Stimulated activated CD4-positive, alpha-beta T cell treated with anti-CD3 and anti-CD28 coated beads, TNF-alpha, amount 100 ng/mL, for 48 hours (primary cell): ENCODE measurements around the gene KSR1.
A peak's percentile ranks its signal among the peaks of the same experiment; 100 is the strongest.

Experiments
- DNase-seq, 3 donors: peaks; one replicate each; pipeline ENCODE4 v3.0.0-alpha.2; 2020; ENCODE audit warnings: low read depth in 3 of 3

Gene KSR1

GRCh38 chr17:27569884-27570577 lies 113.8 kb downstream of the KSR1 start:
- no peak for DNase-seq

DNA sequence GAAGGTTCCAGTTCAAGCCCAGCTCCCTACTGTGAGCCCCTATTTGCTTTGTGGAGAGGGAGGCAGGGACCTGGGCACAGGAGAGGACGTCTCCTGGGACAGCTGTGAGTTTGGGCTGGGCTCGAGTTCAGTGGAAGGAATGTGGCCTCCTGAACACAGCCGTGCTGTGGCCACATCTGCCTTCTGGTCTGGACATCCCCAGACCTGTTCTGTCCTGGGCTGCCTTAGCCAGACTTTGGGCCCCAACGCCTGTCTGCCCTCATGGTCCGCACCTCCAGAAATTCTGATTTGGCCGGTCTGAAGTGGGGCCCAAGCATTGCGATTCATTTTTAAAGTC lies 114.3 kb downstream of the KSR1 start:
- DNase-seq: no peak

DNA sequence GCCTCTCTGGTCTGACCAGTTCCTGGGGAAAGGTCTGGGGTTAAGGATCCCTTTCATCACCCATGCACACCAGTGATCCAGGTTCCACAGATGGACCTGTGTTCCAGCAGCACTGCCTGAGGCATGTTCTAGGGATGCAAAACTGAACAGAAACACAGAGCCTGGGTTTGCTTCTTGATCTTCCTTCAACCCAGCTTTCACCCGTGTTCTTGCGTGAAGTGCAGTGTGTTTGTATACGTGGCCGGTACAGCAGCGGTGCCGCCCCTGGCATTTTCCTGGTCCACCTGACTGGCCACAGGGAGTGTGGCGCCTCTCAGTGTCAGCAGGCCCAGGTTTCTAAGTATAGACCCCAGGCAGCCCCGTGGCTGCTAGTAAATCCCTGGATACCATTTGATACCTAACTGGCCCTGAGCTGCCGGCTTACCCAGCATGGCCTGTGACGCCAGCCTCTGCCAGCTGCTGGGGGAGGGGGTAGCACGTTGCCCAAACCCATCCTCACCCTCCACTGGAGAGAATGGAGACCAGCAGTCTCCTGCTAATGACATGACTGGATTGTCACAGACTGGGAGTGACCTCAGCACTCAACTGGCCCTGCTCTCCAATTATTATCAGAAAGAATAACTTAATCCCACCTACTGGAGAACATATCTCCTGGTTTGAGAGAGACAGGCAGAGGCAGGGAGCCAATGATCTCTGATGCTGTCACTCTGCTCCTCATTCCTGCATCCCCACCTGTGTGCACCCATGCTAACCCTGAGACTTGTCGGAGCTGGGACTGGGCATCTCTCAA lies 115.5 kb downstream of the KSR1 start:
- DNase-seq: no peak

- peak; percentile 17 to 66 (median 65) for DNase-seq
Observed at GRCh38 chr17:27572665-27573064, 116.4 kb downstream of the KSR1 start.

GRCh38 chr17:27573548-27573947 lies 117.3 kb downstream of the KSR1 start:
- no peak for DNase-seq

- DNase-seq: no peak
Observed at GRCh38 chr17:27573971-27574525, 117.8 kb downstream of the KSR1 start.

DNA sequence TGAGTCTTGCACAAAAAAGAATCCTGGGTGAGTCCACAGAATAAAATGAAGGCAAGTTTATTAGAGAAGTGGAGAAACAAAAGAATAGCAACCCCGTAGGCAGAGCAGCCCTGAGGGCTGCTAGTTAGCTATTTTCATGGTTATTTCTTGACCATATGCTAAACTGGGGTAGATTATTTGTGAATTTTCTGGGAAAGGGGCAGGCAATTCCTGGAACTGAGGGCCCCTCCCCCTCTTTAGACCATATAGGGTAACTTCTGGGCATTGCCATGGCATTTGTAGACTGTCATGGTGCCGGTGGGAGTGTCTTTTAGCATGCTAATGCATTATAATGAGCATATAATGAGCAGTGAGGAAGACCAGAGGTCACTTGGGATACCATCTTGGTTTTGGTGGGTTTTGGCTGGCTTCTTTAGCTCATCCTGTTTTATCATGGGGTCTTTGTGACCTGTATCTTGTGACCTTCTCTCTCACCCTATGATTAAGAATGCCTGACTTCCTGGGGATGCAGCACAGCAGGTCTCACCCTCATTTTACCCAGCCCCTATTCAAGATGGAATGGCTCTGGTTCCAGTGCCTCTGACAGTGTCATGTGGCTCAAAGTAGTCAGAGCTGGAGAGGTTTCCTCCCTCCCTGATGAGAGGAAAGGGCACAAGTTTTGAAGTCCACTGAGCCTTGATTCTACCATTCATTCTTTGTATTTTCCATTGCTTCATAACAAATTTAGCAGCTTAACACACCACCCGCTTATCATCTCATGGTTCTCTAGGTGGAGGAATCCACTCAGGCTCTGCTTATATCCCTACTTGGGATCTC lies 119.1 kb downstream of the KSR1 start:
- no peak for DNase-seq

GRCh38 chr17:27575912-27576252 lies 119.6 kb downstream of the KSR1 start:
- no peak for DNase-seq

DNA sequence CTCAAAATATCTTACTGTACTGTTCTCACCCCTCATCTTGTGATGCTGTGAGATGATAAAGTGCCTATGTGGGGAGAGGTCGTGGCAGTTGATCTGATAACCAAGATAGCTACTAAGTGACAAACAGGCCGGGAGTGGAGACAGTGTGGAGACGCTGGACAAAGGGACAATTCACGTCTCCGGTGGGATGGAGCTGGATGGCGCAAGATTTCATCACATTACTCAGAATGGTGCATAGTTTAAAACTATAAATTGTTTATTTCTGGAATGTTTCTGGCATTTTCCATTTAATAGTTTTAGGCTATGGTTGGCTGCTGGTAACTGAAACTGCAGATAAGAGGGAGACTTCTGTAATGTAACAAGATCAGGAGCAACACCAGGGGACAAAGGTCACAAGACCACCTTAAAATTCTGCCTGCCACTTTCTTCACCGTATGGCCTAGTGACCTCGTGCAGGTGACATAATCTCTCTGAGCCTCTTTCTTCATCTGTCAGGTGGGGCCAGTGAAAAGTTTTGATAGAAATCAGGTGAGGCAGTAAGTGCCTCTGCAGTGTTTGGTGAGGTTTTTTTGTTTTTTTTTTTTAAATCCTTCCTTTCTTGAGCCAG lies 120.3 kb downstream of the KSR1 start:
- DNase-seq: no peak

GRCh38 chr17:27577121-27577761 lies 121.0 kb downstream of the KSR1 start:
- no peak for DNase-seq

DNA sequence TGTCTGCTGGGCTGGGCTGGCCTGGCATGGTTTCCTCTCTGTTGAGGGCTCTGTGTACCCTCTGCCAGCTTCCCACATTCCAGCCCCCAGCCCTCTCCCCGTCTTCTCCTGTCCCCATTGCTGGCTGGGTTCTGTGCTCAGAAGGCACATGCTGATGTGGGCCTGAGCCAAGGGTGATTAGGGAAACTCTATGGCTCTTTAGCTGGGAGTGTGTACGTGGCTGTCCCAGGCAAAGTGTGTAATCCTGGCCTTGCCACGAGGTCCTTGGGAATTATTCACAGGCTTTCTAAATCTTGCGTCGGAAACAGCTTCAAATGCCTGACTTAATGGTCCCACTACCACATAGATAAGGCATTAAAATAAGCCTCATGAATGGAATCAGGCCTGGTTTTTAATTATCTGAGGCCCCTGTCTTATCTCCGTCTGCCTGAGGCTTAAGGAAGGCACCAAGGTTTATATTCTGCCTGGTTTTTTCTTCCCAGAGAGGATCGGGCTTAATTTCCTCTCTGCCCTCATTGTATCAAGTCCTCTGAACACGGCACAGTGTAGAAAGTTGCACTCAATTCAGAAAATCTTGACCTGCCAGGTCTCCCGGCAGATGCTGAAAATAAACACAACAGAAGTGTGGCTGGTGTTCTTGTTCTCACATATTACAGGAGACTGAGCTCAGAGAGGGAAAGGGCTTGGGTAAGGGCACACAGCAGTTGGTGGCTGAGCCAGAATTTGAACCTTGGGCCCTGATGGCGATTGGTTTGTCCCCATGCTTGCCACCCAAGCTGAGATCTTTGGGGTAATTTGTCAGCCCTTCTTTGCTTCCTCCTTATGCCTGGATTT lies 121.9 kb downstream of the KSR1 start:
- DNase-seq: no peak

DNA sequence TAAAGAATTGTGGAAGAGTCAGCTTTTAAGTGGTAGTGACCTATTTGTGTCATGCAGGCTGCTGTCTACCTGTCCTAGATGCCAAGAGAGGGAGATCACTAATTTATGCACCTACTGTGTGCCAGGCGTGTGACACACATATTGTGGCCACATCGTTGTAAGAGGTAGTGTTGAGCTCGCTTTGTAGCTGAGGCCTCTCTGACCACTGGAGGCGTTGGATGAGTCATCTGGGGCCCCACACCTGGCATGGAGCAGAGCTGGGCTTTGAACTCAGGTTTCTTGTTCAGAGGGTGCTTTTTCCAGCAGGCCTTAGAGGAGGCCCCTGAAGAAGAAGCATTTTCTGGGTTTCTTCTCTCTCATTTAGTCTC lies 122.5 kb downstream of the KSR1 start:
- peak; percentile 31 to 71 (median 59) for DNase-seq

GRCh38 chr17:27579304-27579703 lies 123.1 kb downstream of the KSR1 start:
- DNase-seq: no peak

GRCh38 chr17:27579897-27580321 lies 123.7 kb downstream of the KSR1 start:
- DNase-seq: no peak

- DNase-seq: no peak
Observed at GRCh38 chr17:27581016-27581415, 124.8 kb downstream of the KSR1 start.

GRCh38 chr17:27582696-27583095 lies 126.4 kb downstream of the KSR1 start:
- no peak for DNase-seq

DNA sequence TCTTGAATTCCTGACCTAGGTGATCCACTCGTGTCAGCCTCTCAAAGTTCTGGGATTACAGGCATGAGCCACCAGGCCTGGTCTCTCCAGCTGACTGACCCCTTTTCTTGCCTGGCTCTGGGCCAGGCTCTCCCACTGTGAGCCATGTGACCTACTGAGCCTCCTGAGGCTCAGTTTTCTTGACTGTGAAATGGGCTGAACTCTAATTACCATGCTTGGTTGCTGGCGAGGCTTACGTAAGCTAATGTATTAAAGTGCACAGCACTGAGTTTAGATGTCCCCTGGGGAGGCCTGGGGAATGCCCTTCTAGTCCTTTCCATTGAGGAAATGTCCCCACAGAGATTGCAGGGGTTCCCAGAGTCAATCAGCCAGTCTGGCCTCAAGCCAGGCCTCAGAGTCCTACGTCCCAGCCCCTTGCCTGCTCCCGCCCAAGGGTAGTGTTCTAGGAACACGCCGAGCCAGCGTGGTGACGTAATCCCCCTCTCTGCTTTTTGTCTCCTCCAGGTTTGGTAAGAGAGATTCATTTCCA lies 129.0 kb downstream of the KSR1 start:
- DNase-seq: no peak

GRCh38 chr17:27585792-27586191 lies 129.5 kb downstream of the KSR1 start:
- DNase-seq: no peak

DNA sequence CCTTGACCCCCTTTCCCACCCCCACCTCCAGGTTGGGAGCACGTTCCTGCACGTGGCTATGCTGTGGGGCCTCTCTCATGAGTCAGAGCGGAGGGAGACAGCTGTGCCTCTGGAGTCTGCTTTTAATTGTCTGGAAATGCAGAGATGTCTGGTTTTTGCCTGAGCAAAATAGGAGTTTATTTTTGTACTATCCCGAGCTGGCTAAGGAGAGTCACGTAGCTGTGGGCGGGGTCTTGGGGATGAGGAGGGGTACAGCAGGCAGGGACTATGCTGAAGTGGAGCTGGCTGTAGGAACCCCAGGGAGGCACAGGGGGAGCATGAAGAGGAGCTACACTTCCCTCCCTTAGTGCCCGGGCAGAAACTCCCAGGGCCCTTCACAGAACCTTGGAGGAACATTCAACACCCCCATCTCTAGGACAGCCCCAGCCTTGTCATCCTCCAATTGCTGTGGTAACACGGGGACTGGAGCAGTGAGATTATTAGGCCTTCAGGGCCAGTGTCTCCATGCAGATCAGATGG lies 130.0 kb downstream of the KSR1 start:
- DNase-seq: no peak

- no peak for DNase-seq
Observed at GRCh38 chr17:27588354-27588753, 132.1 kb downstream of the KSR1 start.
